Brain microvascular endothelial cell (primary cell): Measurements from ENCODE around the gene TMPRSS9.

Experiments used
- DNase-seq: peaks from one replicate; pipeline ENCODE4 v3.0.0-alpha.2; 2020
- H3K27ac ChIP-seq: fragments of 250-450 bp; sonication (Bioruptor Pico); 2 replicates; pipeline ENCODE4 v1.5.1; 2020; ENCODE audit warnings: mild to moderate bottlenecking, moderate library complexity
- H3K27me3 ChIP-seq: fragments of 250-450 bp; sonication (Bioruptor Pico); replicated peaks from 2 replicates; pipeline ENCODE4 v1.5.1; 2020; ENCODE audit warnings: mild to moderate bottlenecking
- H3K36me3 ChIP-seq: fragments of 250-450 bp; sonication (Bioruptor Pico); replicated peaks from 2 replicates; pipeline ENCODE4 v1.5.1; 2020; ENCODE audit warnings: mild to moderate bottlenecking
- H3K4me3 ChIP-seq: 2 replicates; pipeline ENCODE4 v1.5.1; 2011; ENCODE audit warnings: low read depth, mild to moderate bottlenecking, control low read depth, low read length, moderate library complexity
- CTCF ChIP-seq: IDR thresholded peaks from 2 replicates; pipeline ENCODE4 v1.5.1; 2011; ENCODE audit warnings: low read depth, mild to moderate bottlenecking, moderate library complexity, low read length, control low read depth, inconsistent platforms; ENCODE audit errors: missing control alignments
- in situ Hi-C: cut with HindIII; loops from 2 replicates; pipeline ENCODE4 v1.10.0; 2017; ENCODE audit warnings: low sequenced_read_pairs, low pct_ligation_motif_present

TMPRSS9 gene

GRCh38 chr19:2433854-2434253 lies 73.8 kb downstream of the TMPRSS9 start:
- Histone ChIP-seq H3K27ac (no peak overlapping the region), H3K4me3 (no peak overlapping the region), H3K36me3 (peaks cover 44% of the 10 kb centered on the region), H3K27me3 (no peaks in the 10 kb centered on the region)
- no peak for DNase-seq
- no peak for TF ChIP-seq CTCF
- in situ Hi-C loops: no loop called here

GRCh38 chr19:2434267-2434666 lies 74.2 kb downstream of the TMPRSS9 start:
- in situ Hi-C loops: no loop called here
- no peak overlapping the region for H3K27ac ChIP-seq
- H3K4me3 ChIP-seq: no peak overlapping the region
- no peak for DNase-seq
- TF ChIP-seq CTCF: no peak
- peaks cover 44% of the 10 kb centered on the region for H3K36me3 ChIP-seq
- H3K27me3 ChIP-seq: no peaks in the 10 kb centered on the region

GRCh38 chr19:2434721-2435265 lies 74.7 kb downstream of the TMPRSS9 start:
- no peak for DNase-seq
- Histone ChIP-seq H3K36me3 (peaks cover 44% of the 10 kb centered on the region), H3K4me3 (no peak overlapping the region), H3K27ac (no peak overlapping the region), H3K27me3 (no peaks in the 10 kb centered on the region)
- in situ Hi-C loops: no loop called here
- TF ChIP-seq CTCF: no peak

GRCh38 chr19:2436384-2436783 lies 76.3 kb downstream of the TMPRSS9 start:
- in situ Hi-C loops: no loop called here
- no peak overlapping the region for H3K27ac ChIP-seq
- H3K27me3 ChIP-seq: no peaks in the 10 kb centered on the region
- H3K36me3 ChIP-seq: peaks cover 36% of the 10 kb centered on the region
- no peak overlapping the region for H3K4me3 ChIP-seq
- TF ChIP-seq CTCF: no peak
- DNase-seq: no peak

- no peak for DNase-seq
- no peak overlapping the region for H3K27ac ChIP-seq
- no peak for TF ChIP-seq CTCF
- H3K36me3 ChIP-seq: peaks cover 30% of the 10 kb centered on the region
- H3K27me3 ChIP-seq: no peaks in the 10 kb centered on the region
- no peak overlapping the region for H3K4me3 ChIP-seq
- in situ Hi-C loops: no loop called here
Observed at GRCh38 chr19:2436926-2437325, 76.9 kb downstream of the TMPRSS9 start.

- Histone ChIP-seq H3K4me3 (no peak overlapping the region), H3K27ac (no peak overlapping the region), H3K36me3 (peaks cover 36% of the 10 kb centered on the region), H3K27me3 (no peaks in the 10 kb centered on the region)
- in situ Hi-C loops: no loop called here
- DNase-seq: no peak
- no peak for TF ChIP-seq CTCF
Observed at GRCh38 chr19:2438178-2438577, 78.1 kb downstream of the TMPRSS9 start.
